H1 (cell line): ENCODE data around the gene DUOX1. TPM values are rescaled to one million over a fixed set of nuclear protein-coding genes. Genes with fewer than 3 reads are reported as not detected.

Source experiments
- CHD1 ChIP-seq: IDR thresholded peaks from 2 replicates; pipeline ENCODE4 v1.6.1; 2012; ENCODE audit warnings: low read depth, low read length, improper control_type of control experiment
- CHD7 ChIP-seq: fragments of 300-600 bp; sonication (generic); IDR thresholded peaks from 2 replicates; pipeline ENCODE4 v1.7.1; 2012; ENCODE audit warnings: low read length, moderate library complexity, mild to moderate bottlenecking, inconsistent platforms; ENCODE audit not compliant: insufficient replicate concordance
- JUN ChIP-seq: IDR thresholded peaks from 2 replicates; pipeline ENCODE4 v1.6.1; 2011; ENCODE audit warnings: low read depth, mild to moderate bottlenecking, improper control_type of control experiment, low read length
- polyA plus RNA-seq, 7 experiments: library from polyadenylated mRNA; depleted of rRNA in 3 of 7; stranded (reverse) in 5 of 7; unstranded in 2 of 7; fragments of >200 nt in 5 of 7; fragments of 200-250 nt in 2 of 7; gene quantifications; 1 replicate in 5 of 7; 2 replicates in 1 of 7; 4 replicates in 1 of 7; pipeline versions ENCODE4 v1.2.1 to v1.2.3, GENCODE V29; 2011 to 2013; ENCODE audit warnings: missing spikeins in 2 of 7, mixed read lengths in 2 of 7
- total RNA-seq: library from RNA; stranded (reverse); fragmentation: NEBNext Ultra II Directional; extraction: Animal tissue kit (Norgen Biotek cat#: 25700); gene quantifications from 2 replicates; pipeline ENCODE4 v1.2.1, GENCODE V29; 2021

DUOX1 gene
- total and polyA plus RNA-seq, 2 of the 8 experiments (the other 6 are each of a cell fraction or from before 2014, with no cell fraction given), result 0.84 to 1.4 TPM

DNA sequence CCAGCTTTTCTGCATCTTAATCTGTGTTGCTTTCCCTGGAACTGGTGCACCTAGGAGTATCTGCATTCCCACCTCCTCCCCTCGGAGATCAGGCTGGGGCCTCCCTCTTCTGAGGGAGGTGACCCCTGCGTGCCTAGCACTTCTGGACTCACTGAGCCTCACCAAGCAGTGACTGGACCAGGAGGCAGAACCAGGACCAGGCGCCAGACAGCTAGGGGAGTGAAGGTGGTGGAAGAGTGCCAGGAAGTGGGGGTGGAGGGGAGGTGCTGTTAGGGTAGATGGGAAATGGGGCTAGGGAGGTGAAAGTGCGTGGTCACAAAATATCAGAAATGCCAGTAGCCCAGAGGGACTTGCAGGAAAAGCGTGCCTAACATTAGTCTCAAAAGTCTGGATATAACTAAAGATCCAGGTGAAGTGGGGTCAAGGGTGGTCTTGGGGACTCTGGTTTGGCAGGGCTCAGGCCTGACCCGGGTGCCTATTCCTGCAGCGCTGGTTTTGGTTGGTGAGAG lies 14.4 kb upstream of the DUOX1 start (continued):
- TF ChIP-seq CHD7, result no peak
- TF ChIP-seq JUN, result no peak
- TF ChIP-seq CHD1, result no peak
